Brain microvascular endothelial cell (primary cell): ENCODE measurements around the gene LHX4.

ENCODE experiments used
- DNase-seq: peaks from one replicate; pipeline ENCODE4 v3.0.0-alpha.2; 2020
- H3K27ac ChIP-seq: fragments of 250-450 bp; sonication (Bioruptor Pico); 2 replicates; pipeline ENCODE4 v1.5.1; 2020; ENCODE audit warnings: mild to moderate bottlenecking, moderate library complexity
- H3K27me3 ChIP-seq: fragments of 250-450 bp; sonication (Bioruptor Pico); replicated peaks from 2 replicates; pipeline ENCODE4 v1.5.1; 2020; ENCODE audit warnings: mild to moderate bottlenecking
- H3K36me3 ChIP-seq: fragments of 250-450 bp; sonication (Bioruptor Pico); replicated peaks from 2 replicates; pipeline ENCODE4 v1.5.1; 2020; ENCODE audit warnings: mild to moderate bottlenecking
- H3K4me3 ChIP-seq: 2 replicates; pipeline ENCODE4 v1.5.1; 2011; ENCODE audit warnings: low read depth, mild to moderate bottlenecking, control low read depth, low read length, moderate library complexity
- CTCF ChIP-seq: IDR thresholded peaks from 2 replicates; pipeline ENCODE4 v1.5.1; 2011; ENCODE audit warnings: low read depth, mild to moderate bottlenecking, moderate library complexity, low read length, control low read depth, inconsistent platforms; ENCODE audit errors: missing control alignments
- in situ Hi-C: cut with HindIII; loops from 2 replicates; pipeline ENCODE4 v1.10.0; 2017; ENCODE audit warnings: low sequenced_read_pairs, low pct_ligation_motif_present

The LHX4 gene

GRCh38 chr1:180229483-180230415, at the start of gene LHX4:
TSS of gene LHX4 (plus strand) at chr1:180230264. CDS start at chr1:180230530, 266 bp downstream.
- no peak for DNase-seq
- TF ChIP-seq CTCF, result no peak
- in situ Hi-C loops, result no loop called here
- peaks cover 69% of the 10 kb centered on the region for H3K27me3 ChIP-seq
- H3K36me3 ChIP-seq, result no peaks in the 10 kb centered on the region
- H3K27ac ChIP-seq, result no peak within 1 kb of the TSS
- H3K4me3 ChIP-seq, result peak within 1 kb of the TSS; percentile 43

- no peaks in the 10 kb centered on the region for H3K27me3 ChIP-seq
- no peak overlapping the region for H3K4me3 ChIP-seq
- peak; percentile 60 for TF ChIP-seq CTCF
- peak; percentile 37 for DNase-seq
- no peak overlapping the region for H3K27ac ChIP-seq
- in situ Hi-C loops, result loop anchor here (25.0 kb wide), 1 partner anchor 319 kb away; no protein-coding TSS in a partner anchor
- peaks cover 50% of the 10 kb centered on the region for H3K36me3 ChIP-seq
These were observed 49.0 kb upstream of the LHX4 start for GRCh38 chr1:180181048-180181447.

GRCh38 chr1:180181996-180182642, 47.9 kb upstream of the LHX4 start:
- H3K36me3 ChIP-seq, result peaks cover 60% of the 10 kb centered on the region
- H3K27ac ChIP-seq, result no peak overlapping the region
- TF ChIP-seq CTCF, result no peak
- in situ Hi-C loops, result loop anchor here (25.0 kb wide), 1 partner anchor 320 kb away; no protein-coding TSS in a partner anchor
- no peak for DNase-seq
- no peaks in the 10 kb centered on the region for H3K27me3 ChIP-seq
- no peak overlapping the region for H3K4me3 ChIP-seq

GRCh38 chr1:180182643-180183311, 47.3 kb upstream of the LHX4 start:
- DNase-seq, result no peak
- Histone ChIP-seq H3K27ac (no peak overlapping the region), H3K36me3 (peaks cover 60% of the 10 kb centered on the region), H3K27me3 (no peaks in the 10 kb centered on the region), H3K4me3 (no peak overlapping the region)
- no peak for TF ChIP-seq CTCF
- in situ Hi-C loops, result loop anchor here (25.0 kb wide), 1 partner anchor 320 kb away; no protein-coding TSS in a partner anchor

GRCh38 chr1:180183426-180183825, 46.6 kb upstream of the LHX4 start:
- TF ChIP-seq CTCF, result no peak
- no peaks in the 10 kb centered on the region for H3K27me3 ChIP-seq
- H3K27ac ChIP-seq, result no peak overlapping the region
- in situ Hi-C loops, result loop anchor here (25.0 kb wide), 1 partner anchor 321 kb away; no protein-coding TSS in a partner anchor
- peaks cover 60% of the 10 kb centered on the region for H3K36me3 ChIP-seq
- H3K4me3 ChIP-seq, result no peak overlapping the region
- no peak for DNase-seq
